Heart right ventricle (tissue), 16 donors: ENCODE data around the gene MLEC. TPM values are rescaled to one million over a fixed set of nuclear protein-coding genes. Genes with fewer than 3 reads are reported as not detected.

Experiments used
- ATAC-seq, 8 donors: fragments of 200-7000 bp; cut with Tn5 transposase; one replicate each; pipeline ENCODE4 v1.9.1; 2020; ENCODE audit warnings: mild to moderate bottlenecking in 8 of 8, moderate library complexity in 8 of 8, moderate number of reproducible peaks in 1 of 8
- DNase-seq, 2 donors: peaks; one replicate each; pipeline ENCODE4 v3.0.0-alpha.2; 2020
- H3K27ac ChIP-seq, 10 donors: fragments of 200-600 bp; sonication (generic) in 2 of 10; one replicate each; pipeline versions ENCODE4 v1.5.0 to v1.8.0; 2020 to 2022; ENCODE audit warnings: mild to moderate bottlenecking in 3 of 10
- H3K27me3 ChIP-seq, 7 donors: fragments of 200-600 bp; one replicate each; pipeline ENCODE4 v1.8.0; 2021 to 2022; ENCODE audit warnings: mild to moderate bottlenecking in 2 of 7
- H3K36me3 ChIP-seq, 9 donors: fragments of 200-600 bp; sonication (generic) in 1 of 9; one replicate each; pipeline versions ENCODE4 v1.5.0 to v1.8.0; 2020 to 2022; ENCODE audit warnings: mild to moderate bottlenecking in 2 of 9
- H3K4me1 ChIP-seq, 9 donors: fragments of 200-600 bp; sonication (generic) in 1 of 9; one replicate each; pipeline versions ENCODE4 v1.5.0 to v1.8.0; 2020 to 2022; ENCODE audit warnings: mild to moderate bottlenecking in 4 of 9
- H3K4me3 ChIP-seq, 10 donors: fragments of 200-600 bp; sonication (generic) in 2 of 10; one replicate each; pipeline versions ENCODE4 v1.5.0 to v1.8.0; 2020 to 2022; ENCODE audit warnings: mild to moderate bottlenecking in 7 of 10, moderate library complexity in 2 of 10
- H3K9me3 ChIP-seq, 11 donors: fragments of 200-600 bp in 10 of 11; sonication (generic) in 2 of 11; one replicate each; pipeline versions ENCODE4 v1.5.0 to v1.8.0; 2013 to 2022; ENCODE audit warnings: mild to moderate bottlenecking in 2 of 11, control low read depth in 1 of 11, moderate library complexity in 1 of 11
- CTCF ChIP-seq, 9 donors: fragments of 200-600 bp; sonication (generic) in 2 of 9; IDR thresholded peaks; one replicate each; pipeline versions ENCODE4 v1.5.0 to v1.8.0; 2021 to 2022; ENCODE audit warnings: antibody characterized with exemption in 9 of 9, mild to moderate bottlenecking in 5 of 9, moderate library complexity in 1 of 9
- WGBS, 2 donors: extraction: QIAGEN DNeasy Blood & Tissue Kit; methylation state at CpG; one replicate each; pipeline ENCODE4 v1.1.7; 2013; ENCODE audit warnings: inconsistent platforms in 1 of 2; 5-methylcytosine and 5-hydroxymethylcytosine counted together
- intact Hi-C, 10 donors: fragments of 100-400 bp; cut with DNase I; formaldehyde crosslinking; loops; one replicate each; pipeline versions ENCODE4 v1.11.1 to v1.14.2; 2022
- polyA plus RNA-seq, 2 donors: library from polyadenylated mRNA; stranded (reverse); fragments of 200-250 nt; gene quantifications; one replicate each; pipeline ENCODE4 v1.2.3, GENCODE V29; 2013
- total RNA-seq, 10 donors: library from RNA; stranded (reverse); fragmentation: NEBNext Ultra II Directional in 3 of 10; extraction: Animal tissue kit (Norgen Biotek cat#: 25700) in 3 of 10; gene quantifications; one replicate each; pipeline versions ENCODE4 v1.2.1 to v1.2.4, GENCODE V29; 2021 to 2023
- donor health status: Arrhythmogenic right ventricular cardiomyopathy.
- donor health status: ischemic (EF 13 %, LVEDD 7.1; RV severe dilation, severe dysfunction).
- donor health status: healthy with polysubstance abuse.
- donor health status: DM: no; HTN: yes; CAD: no.
- donor health status: DM: no; HTN: no; CAD: no.
- donor health status: ischemic (EF 25% LVEDD 6.9; RV normal size, moderate dysfunction).
- donor health status: ischemic (EF 25% LVEDD 5.7; RV mildly dilated, moderate dysfunction).
- donor health status: healthy.
- donor health status: DM: yes; HTN: yes; CAD: no.
- donor health status: Ischemic cardiomyopathy.
- donor health status: ischemic (EF 35%, LVEDD 5.7; RV mildly dilated, moderate dysfunction).
- donor health status: nonischemic (EF 11% LVEDD 7.7; RV severe dilation, severe dysfunction).
- donor health status: DM: yes; HTN: yes; CAD: no.
- donor health status: PGD.
- donor health status: ischemic (EF 29% LVEDD 5.4; RV normal size, mild dysfunction).
- donor health status: nonischemic (EF 23%, LVEDD 6.1; RV moderate dilation, normal function).

MLEC gene
- total and polyA plus RNA-seq, 12 donors = 35.3 to 179 (median 112) TPM

- H3K4me1 ChIP-seq = peaks cover 20 to 96% (median 74%) of the 10 kb centered on the region in 9 donors
- peak overlapping the region in 5 of 10 donors; percentile 15 to 90 (median 25) for H3K27ac ChIP-seq
- no peak overlapping the region for H3K4me3 ChIP-seq
- ATAC-seq (no peak), DNase-seq (no peak)
- no peaks in the 10 kb centered on the region for H3K27me3 ChIP-seq
- intact Hi-C loops = loop anchor here in 1 of 10 donors (2.0 kb wide), 1 partner anchor 19 kb away; no protein-coding TSS in a partner anchor
- TF ChIP-seq CTCF (IDR thresholded peaks at IDR 0.05) = no peak
- H3K9me3 ChIP-seq = no peaks in the 10 kb centered on the region
- WGBS, 2 donors = 90% methylated on average over 4 of the region's 4 CpGs
- peaks cover 0 to 63% (median 43%) of the 10 kb centered on the region in 9 donors for H3K36me3 ChIP-seq
These were observed 6.9 kb downstream of the MLEC start for GRCh38 chr12:120693848-120694247.

- Histone ChIP-seq H3K9me3 (no peaks in the 10 kb centered on the region), H3K36me3 (peaks cover 0 to 90% (median 49%) of the 10 kb centered on the region in 9 donors), H3K27ac (peak overlapping the region in 7 of 10 donors; percentile 54 to 92 (median 84)), H3K4me1 (peaks cover 22 to 96% (median 76%) of the 10 kb centered on the region in 9 donors), H3K27me3 (no peaks in the 10 kb centered on the region), H3K4me3 (no peak overlapping the region)
- ATAC-seq (no peak), DNase-seq (no peak)
- 69 to 83% methylated on average over 6 of the region's 6 CpGs for WGBS, 2 donors
- no peak for TF ChIP-seq CTCF (IDR thresholded peaks at IDR 0.05)
- intact Hi-C loops = no loop called here
These were observed 9.7 kb downstream of the MLEC start for GRCh38 chr12:120696626-120697025.

- TF ChIP-seq CTCF (IDR thresholded peaks at IDR 0.05) = no peak
- ATAC-seq = no peak
- DNase-seq = no peak
- Histone ChIP-seq H3K27ac (peak overlapping the region; percentile 40 to 92 (median 84)), H3K9me3 (no peaks in the 10 kb centered on the region), H3K4me3 (no peak overlapping the region), H3K4me1 (peaks cover 22 to 96% (median 75%) of the 10 kb centered on the region in 9 donors), H3K36me3 (peaks cover 0 to 98% (median 53%) of the 10 kb centered on the region in 9 donors), H3K27me3 (no peaks in the 10 kb centered on the region)
- intact Hi-C loops = no loop called here
- 88 to 96% methylated on average over 1 of the region's 1 CpG for WGBS, 2 donors
These were observed 10.4 kb downstream of the MLEC start for GRCh38 chr12:120697344-120697743.

GRCh38 chr12:120698665-120699064 is 11.7 kb downstream of the MLEC start:
- peak in 1 of 2 donors; percentile 45 for DNase-seq
- ATAC-seq = peak; percentile 49 to 91 (median 76)
- intact Hi-C loops = loop anchor here in 1 of 10 donors (1.0 kb wide), 1 partner anchor 20 kb away; no protein-coding TSS in a partner anchor

More at GRCh38 chr12:120698665-120699064, 11.7 kb downstream of the MLEC start:
- 72% methylated on average over 3 of the region's 3 CpGs for WGBS, 2 donors
- Histone ChIP-seq H3K4me1 (peaks cover 24 to 96% (median 76%) of the 10 kb centered on the region in 9 donors), H3K4me3 (no peak overlapping the region), H3K27me3 (no peaks in the 10 kb centered on the region), H3K9me3 (no peaks in the 10 kb centered on the region), H3K36me3 (peaks cover 0 to 99% (median 47%) of the 10 kb centered on the region in 9 donors), H3K27ac (peak overlapping the region; percentile 54 to 92 (median 84))
- TF ChIP-seq CTCF (IDR thresholded peaks at IDR 0.05) = no peak
